ENCODE data around the gene VILL.

VILL gene

DNA sequence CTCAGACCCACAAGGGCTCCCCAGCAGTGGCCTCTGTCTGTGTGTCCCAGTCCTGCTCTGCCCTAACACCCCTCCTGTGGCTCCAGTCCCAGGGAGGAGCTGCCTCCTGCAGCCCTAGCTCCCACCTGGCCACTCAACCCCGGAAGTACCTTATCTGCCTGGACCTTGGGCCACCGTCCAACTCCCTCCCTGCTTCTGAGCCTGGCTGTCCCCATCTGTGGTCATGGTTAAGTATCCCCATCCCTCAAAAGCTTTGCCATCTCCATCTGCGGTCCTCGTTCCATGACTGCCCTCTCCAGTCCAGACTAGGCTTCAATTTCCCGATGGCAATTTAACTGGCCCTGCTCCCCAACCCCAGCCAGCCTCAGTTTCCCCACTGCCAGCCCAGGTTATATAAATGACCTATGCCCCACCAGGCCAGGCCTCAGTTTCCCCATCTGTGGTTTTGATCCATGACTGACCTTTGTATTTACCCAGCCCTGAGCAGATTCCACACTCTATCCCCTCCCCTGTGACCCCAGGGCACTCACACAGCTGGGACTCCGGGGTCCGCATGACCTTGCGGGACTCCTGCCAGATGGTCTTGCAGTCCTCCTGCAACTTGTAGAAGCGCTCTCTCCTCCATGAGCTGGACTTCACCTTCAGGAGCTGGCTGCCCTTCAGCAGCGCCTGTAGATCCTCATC is 29.2 kb downstream of the VILL start:
- DNase-seq: no peak
- H3K27me3 ChIP-seq: no peaks in the 10 kb centered on the region
- TF ChIP-seq, protein P1, sequence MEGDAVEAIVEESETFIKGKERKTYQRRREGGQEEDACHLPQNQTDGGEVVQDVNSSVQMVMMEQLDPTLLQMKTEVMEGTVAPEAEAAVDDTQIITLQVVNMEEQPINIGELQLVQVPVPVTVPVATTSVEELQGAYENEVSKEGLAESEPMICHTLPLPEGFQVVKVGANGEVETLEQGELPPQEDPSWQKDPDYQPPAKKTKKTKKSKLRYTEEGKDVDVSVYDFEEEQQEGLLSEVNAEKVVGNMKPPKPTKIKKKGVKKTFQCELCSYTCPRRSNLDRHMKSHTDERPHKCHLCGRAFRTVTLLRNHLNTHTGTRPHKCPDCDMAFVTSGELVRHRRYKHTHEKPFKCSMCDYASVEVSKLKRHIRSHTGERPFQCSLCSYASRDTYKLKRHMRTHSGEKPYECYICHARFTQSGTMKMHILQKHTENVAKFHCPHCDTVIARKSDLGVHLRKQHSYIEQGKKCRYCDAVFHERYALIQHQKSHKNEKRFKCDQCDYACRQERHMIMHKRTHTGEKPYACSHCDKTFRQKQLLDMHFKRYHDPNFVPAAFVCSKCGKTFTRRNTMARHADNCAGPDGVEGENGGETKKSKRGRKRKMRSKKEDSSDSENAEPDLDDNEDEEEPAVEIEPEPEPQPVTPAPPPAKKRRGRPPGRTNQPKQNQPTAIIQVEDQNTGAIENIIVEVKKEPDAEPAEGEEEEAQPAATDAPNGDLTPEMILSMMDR (IDR thresholded peaks at IDR 0.05; ENCODE audit: low read depth, low read length): no peak
- no peaks in the 10 kb centered on the region for H3K36me3 ChIP-seq
- no peaks in the 10 kb centered on the region for H3K9me3 ChIP-seq
- H3K4me3 ChIP-seq (ENCODE audit: low read depth, low read length): no peak overlapping the region
- H3K4me1 ChIP-seq: no peaks in the 10 kb centered on the region

DNA sequence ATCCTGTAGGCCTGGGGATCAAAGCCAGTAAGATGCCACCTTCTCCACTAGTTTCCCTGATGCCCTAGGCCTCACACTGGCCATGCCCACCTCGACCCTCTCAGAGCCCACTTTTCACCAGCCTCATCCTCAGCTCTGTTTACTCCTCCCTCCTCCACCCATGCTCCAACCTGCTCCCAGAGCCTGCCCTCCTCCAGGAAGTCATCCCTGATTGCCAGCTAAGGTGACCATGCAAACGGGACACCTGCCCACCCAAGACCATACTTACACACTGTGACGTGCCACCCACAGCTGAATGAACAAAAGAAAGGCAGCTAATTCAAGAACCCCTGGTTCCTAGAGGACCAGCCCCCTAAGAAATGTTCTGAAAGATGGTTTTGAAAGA is 29.7 kb downstream of the VILL start:
- no peak for DNase-seq
- Histone ChIP-seq H3K27me3 (no peaks in the 10 kb centered on the region), H3K4me3 (ENCODE audit: low read depth, low read length) (no peak overlapping the region), H3K36me3 (no peaks in the 10 kb centered on the region), H3K4me1 (no peaks in the 10 kb centered on the region), H3K9me3 (no peaks in the 10 kb centered on the region)
- TF ChIP-seq, protein P1 (IDR thresholded peaks at IDR 0.05; ENCODE audit: low read depth, low read length): no peak

DNA sequence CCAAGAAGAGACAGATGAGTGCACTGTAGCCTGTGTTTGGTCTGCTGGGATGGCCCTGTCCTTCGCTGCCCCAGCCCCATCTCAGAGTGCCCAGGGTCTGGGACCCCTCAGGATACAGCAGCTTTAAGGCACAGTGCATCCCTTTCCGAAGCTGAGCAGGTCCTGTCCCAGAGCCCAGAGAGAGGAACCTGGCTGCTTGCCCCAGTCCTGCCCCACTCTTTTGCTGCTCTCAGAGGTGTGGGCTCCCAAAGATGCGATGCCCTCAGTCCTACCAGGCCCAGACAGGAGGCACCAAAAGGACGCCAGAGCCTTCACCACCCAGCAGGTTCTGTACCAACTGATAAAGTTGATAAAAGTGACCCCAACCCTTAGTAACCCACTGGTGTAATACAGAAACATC is 30.6 kb downstream of the VILL start:
- Histone ChIP-seq H3K27me3 (no peaks in the 10 kb centered on the region), H3K4me3 (ENCODE audit: low read depth, low read length) (no peak overlapping the region), H3K4me1 (no peaks in the 10 kb centered on the region), H3K36me3 (no peaks in the 10 kb centered on the region), H3K9me3 (no peaks in the 10 kb centered on the region)
- TF ChIP-seq, protein P1 (IDR thresholded peaks at IDR 0.05; ENCODE audit: low read depth, low read length): no peak
- no peak for DNase-seq

DNA sequence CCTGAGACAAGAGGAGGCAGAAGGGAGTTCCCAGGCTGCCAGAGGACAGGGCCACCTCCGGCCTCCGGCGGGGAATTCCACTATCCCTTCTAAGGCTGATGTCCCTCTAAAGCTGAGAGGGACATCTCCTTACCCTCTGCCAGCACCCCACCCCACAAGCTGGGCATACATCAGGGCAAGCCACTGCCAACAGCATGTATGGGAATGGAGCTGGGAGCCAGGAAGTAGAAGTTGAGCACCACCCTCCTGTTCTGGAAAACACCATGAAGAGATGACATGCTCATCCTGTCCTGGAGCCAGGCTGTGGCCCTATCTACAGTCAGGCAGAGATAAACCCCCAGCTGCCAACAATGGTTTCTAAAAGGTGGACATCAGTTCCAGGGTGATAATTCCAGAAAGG is 31.7 kb downstream of the VILL start:
- Histone ChIP-seq H3K36me3 (no peaks in the 10 kb centered on the region), H3K4me3 (ENCODE audit: low read depth, low read length) (no peak overlapping the region), H3K9me3 (no peaks in the 10 kb centered on the region), H3K27me3 (no peaks in the 10 kb centered on the region), H3K4me1 (no peaks in the 10 kb centered on the region)
- no peak for DNase-seq
- TF ChIP-seq, protein P1 (IDR thresholded peaks at IDR 0.05; ENCODE audit: low read depth, low read length): no peak

DNA sequence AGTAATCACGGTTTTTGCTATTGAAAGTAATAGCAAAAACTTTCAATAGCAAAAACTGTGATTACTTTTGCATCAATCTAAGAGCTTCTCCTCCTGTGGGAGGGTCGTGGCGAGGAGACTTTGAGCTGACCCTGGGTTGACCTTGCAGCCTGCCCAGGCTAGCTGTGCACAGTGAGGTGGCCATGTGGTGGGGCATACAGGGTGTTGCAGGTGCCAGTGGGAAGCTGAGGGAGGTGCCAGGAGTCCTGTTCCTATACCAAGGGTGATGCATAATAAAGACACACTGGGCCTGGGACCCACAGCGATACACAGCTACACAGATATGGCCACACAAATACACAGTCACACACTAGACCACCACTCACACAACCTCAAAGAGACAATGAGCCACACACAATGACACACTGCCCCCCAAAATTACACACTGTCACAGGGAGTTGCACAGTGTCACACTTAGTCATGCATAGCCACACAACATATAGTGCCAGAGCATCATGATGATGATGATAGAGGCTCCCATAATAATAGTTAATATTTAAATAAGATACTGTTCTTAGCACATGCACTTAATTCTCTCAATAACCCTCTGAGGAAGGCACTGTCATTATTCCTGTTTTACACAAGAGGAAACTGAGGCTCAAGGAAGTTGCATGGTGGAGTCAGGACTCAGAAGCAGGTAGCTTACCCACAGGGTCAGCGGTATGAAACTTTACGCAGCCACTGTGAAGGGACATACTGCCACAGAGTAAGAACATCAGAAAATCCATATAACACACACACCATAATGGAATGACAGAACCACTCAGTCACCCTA is 32.5 kb downstream of the VILL start:
- DNase-seq: no peak
- no peak overlapping the region for H3K4me3 ChIP-seq (ENCODE audit: low read depth, low read length)

More for the DNA sequence above, 32.5 kb downstream of the VILL start:
- Histone ChIP-seq H3K27me3 (no peaks in the 10 kb centered on the region), H3K36me3 (no peaks in the 10 kb centered on the region), H3K9me3 (no peaks in the 10 kb centered on the region), H3K4me1 (no peaks in the 10 kb centered on the region)
- TF ChIP-seq, protein P1 (IDR thresholded peaks at IDR 0.05; ENCODE audit: low read depth, low read length): no peak
